Sigmoid colon (tissue), 7 donors: ENCODE data around the gene VAMP1. TPM values are rescaled to one million over a fixed set of nuclear protein-coding genes. Genes with fewer than 3 reads are reported as not detected.

ENCODE experiments used
- DNase-seq: peaks from one replicate; pipeline ENCODE4 v3.0.0-alpha.2; 2019
- H3K27ac ChIP-seq, 4 donors: fragments of 200-600 bp; sonication (generic); one replicate each; pipeline ENCODE4 v1.5.1; 2016 to 2019; ENCODE audit warnings: mild to moderate bottlenecking in 1 of 4
- H3K27me3 ChIP-seq, 3 donors: fragments of 200-600 bp; sonication (generic); one replicate each; pipeline ENCODE4 v1.5.1; 2019; ENCODE audit warnings: mild to moderate bottlenecking in 1 of 3
- H3K36me3 ChIP-seq, 4 donors: fragments of 200-600 bp; sonication (generic); one replicate each; pipeline ENCODE4 v1.5.1; 2016 to 2019
- H3K4me1 ChIP-seq, 4 donors: fragments of 200-600 bp; sonication (generic); one replicate each; pipeline ENCODE4 v1.5.1; 2017 to 2019
- H3K4me3 ChIP-seq, 4 donors: fragments of 200-600 bp; sonication (generic); one replicate each; pipeline ENCODE4 v1.5.1; 2017 to 2019; ENCODE audit warnings: mild to moderate bottlenecking in 2 of 4, moderate library complexity in 1 of 4
- H3K9me3 ChIP-seq, 4 donors: fragments of 200-600 bp in 3 of 4; sonication (generic) in 3 of 4; one replicate each; pipeline versions ENCODE4 v1.5.1 to v1.6.1; 2013 to 2019
- EP300 ChIP-seq, 4 donors: sonication (generic); formaldehyde crosslinking; IDR thresholded peaks; one replicate each; pipeline ENCODE4 v1.6.1; 2017; ENCODE audit warnings: antibody characterized with exemption in 4 of 4
- POLR2A ChIP-seq, 2 donors: fragments of 450-650 bp; IDR thresholded peaks; one replicate each; pipeline ENCODE4 v1.6.1; 2016; ENCODE audit warnings: antibody characterized with exemption in 2 of 2, mild to moderate bottlenecking in 2 of 2, moderate library complexity in 2 of 2
- POLR2AphosphoS5 ChIP-seq, 4 donors: sonication (generic); formaldehyde crosslinking; IDR thresholded peaks; one replicate each; pipeline ENCODE4 v1.6.1; 2017; ENCODE audit warnings: antibody characterized with exemption in 4 of 4
- WGBS, 2 donors: extraction: QIAGEN DNeasy Blood & Tissue Kit; methylation state at CpG; one replicate each; pipeline ENCODE4 v1.1.7; 2013; 5-methylcytosine and 5-hydroxymethylcytosine counted together
- intact Hi-C: fragments of 100-400 bp; cut with DNase I; formaldehyde crosslinking; loops from one replicate; pipeline ENCODE4 v1.15.1; 2023
- polyA plus RNA-seq, 3 donors: library from polyadenylated mRNA; stranded (reverse); fragments of 200-250 nt; gene quantifications; one replicate each; pipeline ENCODE4 v1.2.3, GENCODE V29; 2013
- total RNA-seq, 4 donors: library from RNA; depleted of rRNA; stranded (reverse); fragments of >200 nt; gene quantifications; one replicate each; pipeline ENCODE4 v1.1.0, GENCODE V29; 2016
- TF ChIP-seq, protein P1 (sequence below), 4 experiments: fragments of 450-650 bp in 3 of 4; fragments of 200-600 bp in 1 of 4; IDR thresholded peaks; one replicate each; pipeline ENCODE4 v1.5.1; 2016 to 2019; ENCODE audit warnings: antibody characterized with exemption in 4 of 4, mild to moderate bottlenecking in 3 of 4, moderate library complexity in 2 of 4
- donor health status: healthy with polysubstance abuse.
- donor health status: Bipolar disorder and iron deficiency.
- donor health status: healthy.

The VAMP1 gene
- total and polyA plus RNA-seq, 7 donors: 2.3 to 44.0 (median 12.8) TPM

DNA sequence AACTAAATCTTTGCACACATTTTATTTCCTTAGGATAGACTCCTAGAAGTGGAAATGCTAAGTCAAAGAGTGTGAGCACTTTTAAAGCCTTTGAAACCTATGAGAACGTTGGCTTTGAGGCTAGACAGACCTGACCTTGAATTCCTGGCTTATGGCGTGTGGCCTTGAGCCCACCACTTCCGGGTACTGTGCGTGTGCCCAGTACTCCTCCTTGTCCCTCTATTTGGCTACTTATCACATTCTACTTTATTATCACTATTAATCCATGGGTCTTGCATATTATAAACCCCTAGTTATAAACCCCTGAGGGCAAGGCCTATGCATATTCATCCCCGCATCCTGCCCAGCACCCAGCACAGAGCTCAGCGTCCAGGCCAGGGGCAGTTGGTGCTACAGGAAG lies 51.7 kb downstream of the VAMP1 start:
- peaks cover 0 to 10% (median 0%) of the 10 kb centered on the region in 4 donors for H3K36me3 ChIP-seq
- TF ChIP-seq POLR2AphosphoS5 (IDR thresholded peaks at IDR 0.05): no peak
- no peak for TF ChIP-seq POLR2A (IDR thresholded peaks at IDR 0.05)
- TF ChIP-seq EP300 (IDR thresholded peaks at IDR 0.05): no peak
- TF ChIP-seq, protein P1, sequence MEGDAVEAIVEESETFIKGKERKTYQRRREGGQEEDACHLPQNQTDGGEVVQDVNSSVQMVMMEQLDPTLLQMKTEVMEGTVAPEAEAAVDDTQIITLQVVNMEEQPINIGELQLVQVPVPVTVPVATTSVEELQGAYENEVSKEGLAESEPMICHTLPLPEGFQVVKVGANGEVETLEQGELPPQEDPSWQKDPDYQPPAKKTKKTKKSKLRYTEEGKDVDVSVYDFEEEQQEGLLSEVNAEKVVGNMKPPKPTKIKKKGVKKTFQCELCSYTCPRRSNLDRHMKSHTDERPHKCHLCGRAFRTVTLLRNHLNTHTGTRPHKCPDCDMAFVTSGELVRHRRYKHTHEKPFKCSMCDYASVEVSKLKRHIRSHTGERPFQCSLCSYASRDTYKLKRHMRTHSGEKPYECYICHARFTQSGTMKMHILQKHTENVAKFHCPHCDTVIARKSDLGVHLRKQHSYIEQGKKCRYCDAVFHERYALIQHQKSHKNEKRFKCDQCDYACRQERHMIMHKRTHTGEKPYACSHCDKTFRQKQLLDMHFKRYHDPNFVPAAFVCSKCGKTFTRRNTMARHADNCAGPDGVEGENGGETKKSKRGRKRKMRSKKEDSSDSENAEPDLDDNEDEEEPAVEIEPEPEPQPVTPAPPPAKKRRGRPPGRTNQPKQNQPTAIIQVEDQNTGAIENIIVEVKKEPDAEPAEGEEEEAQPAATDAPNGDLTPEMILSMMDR (IDR thresholded peaks at IDR 0.05): no peak
- H3K9me3 ChIP-seq: no peaks in the 10 kb centered on the region
- H3K4me1 ChIP-seq: peaks cover 0 to 18% (median 15%) of the 10 kb centered on the region in 4 donors
- intact Hi-C loops: no loop called here
- peak overlapping the region in 1 of 4 donors; percentile 4 for H3K27ac ChIP-seq
- 81 to 90% methylated on average over 6 of the region's 6 CpGs for WGBS, 2 donors
- H3K27me3 ChIP-seq: no peaks in the 10 kb centered on the region
- no peak for DNase-seq
- no peak overlapping the region for H3K4me3 ChIP-seq

DNA sequence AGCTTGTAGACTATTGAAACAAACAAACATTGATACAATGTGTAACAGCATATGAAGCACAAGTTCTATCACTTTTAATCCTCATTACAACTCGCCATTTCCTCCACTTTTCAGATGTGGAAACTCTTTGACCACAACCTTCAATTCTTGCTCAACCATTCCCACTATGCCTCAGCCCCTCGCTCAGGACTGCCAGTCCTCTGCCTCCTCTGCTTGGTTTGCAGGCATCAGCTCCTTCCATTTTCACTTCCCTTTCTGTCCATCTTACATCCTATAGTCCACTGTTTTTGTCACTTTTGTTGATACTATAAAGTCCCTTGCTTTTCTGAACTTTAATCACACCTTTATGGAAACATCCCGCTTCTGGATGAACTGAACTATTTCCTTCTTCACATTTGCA lies 53.9 kb downstream of the VAMP1 start:
- 64 to 88% methylated on average over 3 of the region's 3 CpGs for WGBS, 2 donors
- H3K9me3 ChIP-seq: no peaks in the 10 kb centered on the region
- peaks cover 0 to 12% (median 11%) of the 10 kb centered on the region in 4 donors for H3K4me1 ChIP-seq
- H3K27ac ChIP-seq: no peak overlapping the region
- H3K36me3 ChIP-seq: peaks cover 0 to 10% (median 0%) of the 10 kb centered on the region in 4 donors
- H3K4me3 ChIP-seq: no peak overlapping the region
- TF ChIP-seq POLR2A (IDR thresholded peaks at IDR 0.05): no peak
- TF ChIP-seq, protein P1 (IDR thresholded peaks at IDR 0.05): no peak
- no peak for TF ChIP-seq EP300 (IDR thresholded peaks at IDR 0.05)
- TF ChIP-seq POLR2AphosphoS5 (IDR thresholded peaks at IDR 0.05): no peak
- DNase-seq: no peak
- no peaks in the 10 kb centered on the region for H3K27me3 ChIP-seq
- intact Hi-C loops: no loop called here

Other genes with a start within 250 kb of the VAMP1 start
- gene PLEKHG6, start 160.0 kb downstream of the VAMP1 start, total RNA-seq: 1 to 10 TPM in 1 of 4 donors, under 1 TPM in 1, not detected in 2; 0.99 to 2.5 TPM
- 100 to 1,000 TPM in 1 of 3 donors, 10 to 100 TPM in 2; 61.3 to 146 (median 93.6) TPM for gene PLEKHG6, start 160.0 kb downstream of the VAMP1 start, polyA plus RNA-seq
- 100 to 1,000 TPM; 135 to 191 (median 176) TPM for gene TNFRSF1A, start 128.6 kb downstream of the VAMP1 start, total RNA-seq
- gene TNFRSF1A, start 128.6 kb downstream of the VAMP1 start, polyA plus RNA-seq: 100 to 1,000 TPM in 1 of 3 donors, 10 to 100 TPM in 2; 31.7 to 107 (median 74.5) TPM
- gene SCNN1A, start 95.1 kb downstream of the VAMP1 start, total RNA-seq: 1 to 10 TPM in 3 of 4 donors, under 1 TPM in 1; 0.82 to 7.2 (median 1.1) TPM
- gene SCNN1A, start 95.1 kb downstream of the VAMP1 start, polyA plus RNA-seq: 100 to 1,000 TPM in 1 of 3 donors, 10 to 100 TPM in 2; 51.1 to 169 (median 53.5) TPM
- gene LTBR, start 86.5 kb downstream of the VAMP1 start, total RNA-seq: 100 to 1,000 TPM in 3 of 4 donors, 10 to 100 TPM in 1; 85.2 to 200 (median 125) TPM
- gene LTBR, start 86.5 kb downstream of the VAMP1 start, polyA plus RNA-seq: 10 to 100 TPM; 36.3 to 85.2 (median 37.8) TPM
- under 1 TPM in 1 of 4 donors, not detected in 3; 0.81 TPM for gene CD27, start 25.7 kb downstream of the VAMP1 start, total RNA-seq
- gene CD27, start 25.7 kb downstream of the VAMP1 start, polyA plus RNA-seq: 10 to 100 TPM in 1 of 3 donors, 1 to 10 TPM in 1, under 1 TPM in 1; 0.60 to 29.0 (median 2.3) TPM
- gene TAPBPL, start 18.6 kb downstream of the VAMP1 start, total RNA-seq: 10 to 100 TPM; 20.2 to 27.5 (median 26.9) TPM
- 10 to 100 TPM; 14.4 to 36.0 (median 17.1) TPM for gene TAPBPL, start 18.6 kb downstream of the VAMP1 start, polyA plus RNA-seq
- gene MRPL51, start 22.6 kb upstream of the VAMP1 start, total RNA-seq: 100 to 1,000 TPM in 2 of 4 donors, 10 to 100 TPM in 2; 52.9 to 113 (median 92.1) TPM
- 100 to 1,000 TPM; 119 to 142 (median 135) TPM for gene MRPL51, start 22.6 kb upstream of the VAMP1 start, polyA plus RNA-seq
- 10 to 100 TPM; 11.8 to 89.5 (median 12.6) TPM for gene NCAPD2, start 23.4 kb upstream of the VAMP1 start, total RNA-seq
- 10 to 100 TPM in 2 of 3 donors, 1 to 10 TPM in 1; 9.0 to 35.8 (median 13.6) TPM for gene NCAPD2, start 23.4 kb upstream of the VAMP1 start, polyA plus RNA-seq
- 1,000 to 10,000 TPM; 1,653 to 2,501 (median 2,098) TPM for gene GAPDH, start 63.8 kb upstream of the VAMP1 start, total RNA-seq
- 1,000 to 10,000 TPM; 2,564 to 3,219 (median 3,101) TPM for gene GAPDH, start 63.8 kb upstream of the VAMP1 start, polyA plus RNA-seq
- gene IFFO1, start 85.4 kb upstream of the VAMP1 start, total RNA-seq: 10 to 100 TPM; 15.3 to 34.3 (median 22.7) TPM
- 10 to 100 TPM in 1 of 3 donors, 1 to 10 TPM in 2; 1.8 to 14.0 (median 4.2) TPM for gene IFFO1, start 85.4 kb upstream of the VAMP1 start, polyA plus RNA-seq
- gene NOP2, start 97.6 kb upstream of the VAMP1 start, total RNA-seq: 10 to 100 TPM in 3 of 4 donors, 1 to 10 TPM in 1; 6.1 to 30.1 (median 23.2) TPM
- gene NOP2, start 97.6 kb upstream of the VAMP1 start, polyA plus RNA-seq: 10 to 100 TPM in 1 of 3 donors, 1 to 10 TPM in 2; 6.2 to 39.2 (median 7.8) TPM
- 100 to 1,000 TPM; 204 to 254 (median 217) TPM for gene CHD4, start 136.7 kb upstream of the VAMP1 start, total RNA-seq
- 100 to 1,000 TPM in 1 of 3 donors, 10 to 100 TPM in 2; 49.2 to 113 (median 53.6) TPM for gene CHD4, start 136.7 kb upstream of the VAMP1 start, polyA plus RNA-seq
- 1 to 10 TPM in 2 of 4 donors, under 1 TPM in 2; 0.27 to 1.5 (median 0.67) TPM for gene LPAR5, start 165.3 kb upstream of the VAMP1 start, total RNA-seq
- gene LPAR5, start 165.3 kb upstream of the VAMP1 start, polyA plus RNA-seq: 10 to 100 TPM in 1 of 3 donors, 1 to 10 TPM in 2; 4.2 to 16.5 (median 6.0) TPM
- 1 to 10 TPM; 1.2 to 3.9 (median 1.6) TPM for gene ACRBP, start 176.8 kb upstream of the VAMP1 start, total RNA-seq
- 1 to 10 TPM in 2 of 3 donors, not detected in 1; 2.3 to 3.1 TPM for gene ACRBP, start 176.8 kb upstream of the VAMP1 start, polyA plus RNA-seq
- gene ING4, start 192.4 kb upstream of the VAMP1 start, total RNA-seq: 10 to 100 TPM; 52.8 to 85.9 (median 63.4) TPM
- gene ING4, start 192.4 kb upstream of the VAMP1 start, polyA plus RNA-seq: 10 to 100 TPM; 37.8 to 59.5 (median 42.5) TPM
- 10 to 100 TPM; 24.0 to 32.6 (median 28.7) TPM for gene ZNF384, start 218.7 kb upstream of the VAMP1 start, total RNA-seq
- 10 to 100 TPM; 22.7 to 40.3 (median 30.0) TPM for gene ZNF384, start 218.7 kb upstream of the VAMP1 start, polyA plus RNA-seq
- under 1 TPM; 0.27 to 0.55 (median 0.43) TPM for gene PIANP, start 230.1 kb upstream of the VAMP1 start, total RNA-seq
- gene PIANP, start 230.1 kb upstream of the VAMP1 start, polyA plus RNA-seq: 1 to 10 TPM in 2 of 3 donors, under 1 TPM in 1; 0.46 to 2.0 (median 1.2) TPM